ENCODE data around the gene KIF5C.

Gene KIF5C

GRCh38 chr2:148874868-148875341 lies at the start of gene KIF5C:
Gene KIF5C, plus strand, starts transcription at chr2:148875227. Its CDS starts 391 bp downstream, at chr2:148875618.
- Histone ChIP-seq H3K36me3 (ENCODE audit: control insufficient read depth in 2 of 2, insufficient read depth in 1 of 2, low read length in 2 of 2) (peaks cover 0 to 5% of the 10 kb centered on the region in 2 experiments; a peak in 1 of 3 replicates), H3K27ac (ENCODE audit: extremely low read depth, low read depth, low read length) (peak within 1 kb of the TSS; percentile 37; the same call in 1 of the 2 replicates), H3K9me3 (ENCODE audit: control insufficient read depth, insufficient read depth, low read depth, low read length) (no peaks in the 10 kb centered on the region), H3K4me1 (ENCODE audit: control insufficient read depth, insufficient read depth, low read length) (no peaks in the 10 kb centered on the region), H3K4me3 (ENCODE audit: low read depth, low read length) (peak within 1 kb of the TSS; percentile 61)
- ChIA-PET POLR2A (no interaction called here), CTCF (no interaction called here)
- TF ChIP-seq KLF17 (tag by site-specific recombination; IDR thresholded peaks at IDR 0.05), result no peak
- no peak for TF ChIP-seq SCRT2 (tag by site-specific recombination; IDR thresholded peaks at IDR 0.05)
- TF ChIP-seq, protein P1, sequence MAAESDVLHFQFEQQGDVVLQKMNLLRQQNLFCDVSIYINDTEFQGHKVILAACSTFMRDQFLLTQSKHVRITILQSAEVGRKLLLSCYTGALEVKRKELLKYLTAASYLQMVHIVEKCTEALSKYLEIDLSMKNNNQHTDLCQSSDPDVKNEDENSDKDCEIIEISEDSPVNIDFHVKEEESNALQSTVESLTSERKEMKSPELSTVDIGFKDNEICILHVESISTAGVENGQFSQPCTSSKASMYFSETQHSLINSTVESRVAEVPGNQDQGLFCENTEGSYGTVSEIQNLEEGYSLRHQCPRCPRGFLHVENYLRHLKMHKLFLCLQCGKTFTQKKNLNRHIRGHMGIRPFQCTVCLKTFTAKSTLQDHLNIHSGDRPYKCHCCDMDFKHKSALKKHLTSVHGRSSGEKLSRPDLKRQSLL (tag by site-specific recombination; IDR thresholded peaks at IDR 0.05), result peak; percentile 91
- TF ChIP-seq ZNF157 (tag by site-specific recombination; IDR thresholded peaks at IDR 0.05), result no peak
- TF ChIP-seq, protein P2, sequence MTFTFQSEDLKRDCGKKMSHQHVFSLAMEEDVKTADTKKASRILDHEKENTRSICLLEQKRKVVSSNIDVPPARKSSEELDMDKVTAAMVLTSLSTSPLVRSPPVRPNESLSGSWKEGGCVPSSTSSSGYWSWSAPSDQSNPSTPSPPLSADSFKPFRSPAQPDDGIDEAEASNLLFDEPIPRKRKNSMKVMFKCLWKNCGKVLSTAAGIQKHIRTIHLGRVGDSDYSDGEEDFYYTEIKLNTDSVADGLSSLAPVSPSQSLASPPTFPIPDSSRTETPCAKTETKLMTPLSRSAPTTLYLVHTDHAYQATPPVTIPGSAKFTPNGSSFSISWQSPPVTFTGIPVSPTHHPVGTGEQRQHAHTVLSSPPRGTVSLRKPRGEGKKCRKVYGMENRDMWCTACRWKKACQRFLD (tag by site-specific recombination; IDR thresholded peaks at IDR 0.05), result no peak
- peak; percentile 38; the same call in 1 of the 2 replicates for TF ChIP-seq ZBTB21 (tag by site-specific recombination; IDR thresholded peaks at IDR 0.05)
- TF ChIP-seq ZNF133 (tag by site-specific recombination; IDR thresholded peaks at IDR 0.05), result no peak
- TF ChIP-seq KLF8 (tag by site-specific recombination; IDR thresholded peaks at IDR 0.05), result peak; percentile 69
- TF ChIP-seq ZBTB48 (tag by site-specific recombination; IDR thresholded peaks at IDR 0.05), result no peak
- TF ChIP-seq SP3 (tag by site-specific recombination; IDR thresholded peaks at IDR 0.05), result peak; percentile 73
- TF ChIP-seq SP2 (tag by site-specific recombination; IDR thresholded peaks at IDR 0.05), result peak; percentile 71
- TF ChIP-seq ZNF366 (tag by site-specific recombination; conservative IDR thresholded peaks at IDR 0.05), result no peak
- no peak for TF ChIP-seq ZNF138 (tag by site-specific recombination; IDR thresholded peaks at IDR 0.05; ENCODE audit: borderline replicate concordance)
- peak; percentile 13; the same call in 1 of the 2 replicates for TF ChIP-seq GLIS1 (tag by site-specific recombination; IDR thresholded peaks at IDR 0.05)
- TF ChIP-seq ZNF629 (tag by site-specific recombination; IDR thresholded peaks at IDR 0.05), result peak; percentile 61
- TF ChIP-seq, protein P3, sequence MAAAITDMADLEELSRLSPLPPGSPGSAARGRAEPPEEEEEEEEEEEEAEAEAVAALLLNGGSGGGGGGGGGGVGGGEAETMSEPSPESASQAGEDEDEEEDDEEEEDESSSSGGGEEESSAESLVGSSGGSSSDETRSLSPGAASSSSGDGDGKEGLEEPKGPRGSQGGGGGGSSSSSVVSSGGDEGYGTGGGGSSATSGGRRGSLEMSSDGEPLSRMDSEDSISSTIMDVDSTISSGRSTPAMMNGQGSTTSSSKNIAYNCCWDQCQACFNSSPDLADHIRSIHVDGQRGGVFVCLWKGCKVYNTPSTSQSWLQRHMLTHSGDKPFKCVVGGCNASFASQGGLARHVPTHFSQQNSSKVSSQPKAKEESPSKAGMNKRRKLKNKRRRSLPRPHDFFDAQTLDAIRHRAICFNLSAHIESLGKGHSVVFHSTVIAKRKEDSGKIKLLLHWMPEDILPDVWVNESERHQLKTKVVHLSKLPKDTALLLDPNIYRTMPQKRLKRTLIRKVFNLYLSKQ (tag by site-specific recombination; IDR thresholded peaks at IDR 0.05; ENCODE audit: borderline replicate concordance), result no peak
- peak; percentile 54; the same call in 1 of the 2 replicates for TF ChIP-seq KLF9 (tag by site-specific recombination; IDR thresholded peaks at IDR 0.05; ENCODE audit: low read depth)
- TF ChIP-seq REST (tag by site-specific recombination; IDR thresholded peaks at IDR 0.05), result no peak
- no peak for TF ChIP-seq SCRT1 (tag by site-specific recombination; IDR thresholded peaks at IDR 0.05; ENCODE audit: borderline replicate concordance)
- 0 out of 2 replicates have a peak, but pooled peaks have one; percentile 16 for TF ChIP-seq ZEB2 (tag by site-specific recombination; IDR thresholded peaks at IDR 0.05)
- TF ChIP-seq PRDM2 (tag by site-specific recombination; IDR thresholded peaks at IDR 0.05; ENCODE audit: borderline replicate concordance), result no peak
- TF ChIP-seq ZNF830 (tag by site-specific recombination; IDR thresholded peaks at IDR 0.05; ENCODE audit: low read depth), result no peak
- TF ChIP-seq ZXDB (tag by site-specific recombination; IDR thresholded peaks at IDR 0.05), result 0 out of 2 replicates have a peak, but pooled peaks have one; percentile 25
- no peak for TF ChIP-seq MEIS1 (CRISPR knock-in tag; IDR thresholded peaks at IDR 0.05; ENCODE audit: borderline replicate concordance)
